Colonic mucosa (tissue), 4 donors: Measurements from ENCODE around the gene CACNA1D. TPM values are rescaled to one million over a fixed set of nuclear protein-coding genes. Genes with fewer than 3 reads are reported as not detected.

Experiments used
- DNase-seq: peaks from one replicate; pipeline ENCODE4 v3.0.0-alpha.2; 2020
- H3K27ac ChIP-seq: fragments of 200-600 bp; one replicate; pipeline ENCODE4 v1.8.0; 2021
- H3K27me3 ChIP-seq: fragments of 200-600 bp; one replicate; pipeline ENCODE4 v1.8.0; 2021
- H3K36me3 ChIP-seq: fragments of 200-600 bp; one replicate; pipeline ENCODE4 v1.8.0; 2021
- H3K4me1 ChIP-seq: fragments of 200-600 bp; one replicate; pipeline ENCODE4 v1.8.0; 2021; ENCODE audit warnings: mild to moderate bottlenecking
- H3K4me3 ChIP-seq: fragments of 200-600 bp; one replicate; pipeline ENCODE4 v1.8.0; 2021
- H3K9ac ChIP-seq, 2 donors: one replicate each; pipeline ENCODE4 v1.7.0; 2013; ENCODE audit warnings: control low read depth in 2 of 2, low read depth in 2 of 2, low read length in 2 of 2
- H3K9me3 ChIP-seq: fragments of 200-600 bp; one replicate; pipeline ENCODE4 v1.8.0; 2021
- CTCF ChIP-seq: fragments of 200-600 bp; IDR thresholded peaks from one replicate; pipeline ENCODE4 v1.8.0; 2022; ENCODE audit warnings: antibody characterized with exemption, mild to moderate bottlenecking
- intact Hi-C: fragments of 100-400 bp; cut with DNase I; formaldehyde crosslinking; loops from one replicate; pipeline ENCODE4 v1.14.1; 2022
- total RNA-seq, 2 donors: library from RNA; stranded (reverse); fragmentation: NEBNext Ultra II Directional in 1 of 2; extraction: Animal tissue kit (Norgen Biotek cat#: 25700) in 1 of 2; gene quantifications; one replicate each; pipeline ENCODE4 v1.2.1, GENCODE V29; 2021
- donor health status: healthy.
- donor health status: DM: no; HTN: no; CAD: no.
- donor health status: DM: no; HTN: no; CAD: no.

CACNA1D gene
- total RNA-seq, 2 donors from 2014 or later: 9.6 to 17.1 TPM

GRCh38 chr3:53729618-53730017, 235.2 kb downstream of the CACNA1D start:
- H3K27me3 ChIP-seq: no peaks in the 10 kb centered on the region
- intact Hi-C loops: loop anchor here (10.0 kb wide), 1 partner anchor 185 kb away; no protein-coding TSS in a partner anchor
- H3K9me3 ChIP-seq: no peaks in the 10 kb centered on the region
- no peaks in the 10 kb centered on the region for H3K4me1 ChIP-seq
- H3K9ac ChIP-seq: no peak overlapping the region
- no peak for DNase-seq
- peak; percentile 13 for TF ChIP-seq CTCF
- no peaks in the 10 kb centered on the region for H3K36me3 ChIP-seq
- no peak overlapping the region for H3K4me3 ChIP-seq
- H3K27ac ChIP-seq: no peak overlapping the region

- TF ChIP-seq CTCF: no peak
- Histone ChIP-seq H3K9me3 (no peaks in the 10 kb centered on the region), H3K27me3 (no peaks in the 10 kb centered on the region), H3K9ac (no peak overlapping the region), H3K4me3 (no peak overlapping the region), H3K4me1 (no peaks in the 10 kb centered on the region), H3K27ac (no peak overlapping the region), H3K36me3 (no peaks in the 10 kb centered on the region)
- no peak for DNase-seq
- intact Hi-C loops: no loop called here
Measured at GRCh38 chr3:53730576-53730975, 236.2 kb downstream of the CACNA1D start.

GRCh38 chr3:53731934-53732624, 237.7 kb downstream of the CACNA1D start:
- H3K27ac ChIP-seq: no peak overlapping the region
- no peak for TF ChIP-seq CTCF
- H3K36me3 ChIP-seq: no peaks in the 10 kb centered on the region
- intact Hi-C loops: no loop called here
- H3K4me3 ChIP-seq: no peak overlapping the region
- H3K4me1 ChIP-seq: no peaks in the 10 kb centered on the region
- H3K27me3 ChIP-seq: no peaks in the 10 kb centered on the region
- no peak for DNase-seq
- no peak overlapping the region for H3K9ac ChIP-seq
- H3K9me3 ChIP-seq: no peaks in the 10 kb centered on the region

- Histone ChIP-seq H3K27me3 (no peaks in the 10 kb centered on the region), H3K9me3 (no peaks in the 10 kb centered on the region), H3K9ac (no peak overlapping the region), H3K4me1 (no peaks in the 10 kb centered on the region), H3K27ac (no peak overlapping the region), H3K36me3 (no peaks in the 10 kb centered on the region), H3K4me3 (no peak overlapping the region)
- no peak for DNase-seq
- TF ChIP-seq CTCF: no peak
- intact Hi-C loops: no loop called here
Measured at GRCh38 chr3:53733446-53733845, 239.0 kb downstream of the CACNA1D start.

GRCh38 chr3:53739966-53740365, 245.6 kb downstream of the CACNA1D start:
- intact Hi-C loops: no loop called here
- Histone ChIP-seq H3K9ac (no peak overlapping the region), H3K27me3 (no peaks in the 10 kb centered on the region), H3K4me3 (no peak overlapping the region), H3K9me3 (no peaks in the 10 kb centered on the region), H3K4me1 (no peaks in the 10 kb centered on the region), H3K36me3 (no peaks in the 10 kb centered on the region), H3K27ac (no peak overlapping the region)
- no peak for TF ChIP-seq CTCF
- DNase-seq: no peak
